Muscle layer of duodenum (tissue), 2 donors: Measurements from ENCODE around the gene NFYC.

ENCODE experiments used
- H3K27ac ChIP-seq: one replicate; pipeline ENCODE4 v1.7.0; 2013; ENCODE audit warnings: mild to moderate bottlenecking, low read length
- H3K27me3 ChIP-seq: one replicate; pipeline ENCODE4 v1.7.0; 2013; ENCODE audit warnings: low read depth, mild to moderate bottlenecking, control low read depth, low read length
- H3K36me3 ChIP-seq, 2 donors: one replicate each; pipeline ENCODE4 v1.7.0; 2013; ENCODE audit warnings: low read length in 2 of 2, control low read depth in 1 of 2, mild to moderate bottlenecking in 1 of 2; ENCODE audit not compliant: insufficient read depth in 2 of 2, control insufficient read depth in 1 of 2
- H3K4me1 ChIP-seq, 2 donors: one replicate each; pipeline ENCODE4 v1.7.0; 2013; ENCODE audit warnings: low read length in 2 of 2, mild to moderate bottlenecking in 2 of 2, control low read depth in 1 of 2, moderate library complexity in 1 of 2; ENCODE audit not compliant: insufficient read depth in 2 of 2, control insufficient read depth in 1 of 2
- H3K4me3 ChIP-seq, 2 donors: one replicate each; pipeline ENCODE4 v1.7.0; 2013; ENCODE audit warnings: low read length in 2 of 2, low read depth in 1 of 2, mild to moderate bottlenecking in 1 of 2
- H3K9me3 ChIP-seq, 2 donors: one replicate each; pipeline ENCODE4 v1.7.0; 2013; ENCODE audit warnings: low read length in 2 of 2, control low read depth in 1 of 2, mild to moderate bottlenecking in 1 of 2; ENCODE audit not compliant: control insufficient read depth in 1 of 2
- donor health status: healthy.

NFYC gene

DNA sequence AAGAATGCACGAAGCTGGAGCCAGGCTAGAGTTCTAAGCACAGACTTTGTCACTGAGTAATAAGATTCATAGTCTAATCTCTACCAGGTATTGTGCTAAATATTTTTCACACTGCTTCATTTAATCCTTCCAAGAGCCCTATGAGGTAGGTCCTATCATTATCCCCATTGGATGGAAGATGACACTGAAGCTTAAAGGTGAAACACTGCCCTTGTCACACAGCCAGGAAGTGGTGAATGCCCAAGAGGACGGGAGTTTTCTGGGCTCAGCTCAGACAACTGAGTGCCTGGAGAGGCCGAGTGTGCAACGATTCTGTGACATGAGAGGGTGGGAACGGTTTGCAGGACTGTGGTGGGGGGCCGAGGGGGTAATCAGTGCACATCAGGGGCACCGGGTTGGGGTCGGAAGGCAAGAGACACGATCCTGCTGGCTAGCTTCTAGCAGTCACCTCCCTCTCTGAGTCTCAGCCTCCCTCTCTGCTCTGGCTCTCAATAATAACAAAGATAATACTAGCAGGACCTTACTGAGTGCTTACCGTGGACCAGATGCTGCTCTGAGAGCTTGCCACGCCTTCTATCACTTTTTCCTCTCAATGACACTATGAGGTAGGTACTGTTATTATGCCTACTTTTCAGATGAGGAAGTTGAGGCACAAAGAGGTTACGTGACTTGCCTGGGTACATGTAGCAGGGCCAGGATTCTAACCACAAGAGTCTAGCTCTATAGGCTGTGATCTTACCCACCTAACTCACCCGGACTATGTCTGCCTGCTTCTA, 104.5 kb downstream of the NFYC start:
- no peak overlapping the region for H3K27ac ChIP-seq
- no peaks in the 10 kb centered on the region for H3K9me3 ChIP-seq
- no peaks in the 10 kb centered on the region for H3K27me3 ChIP-seq
- H3K36me3 ChIP-seq, result no peaks in the 10 kb centered on the region
- H3K4me1 ChIP-seq, result peaks cover 21 to 63% of the 10 kb centered on the region in 2 donors
- no peak overlapping the region for H3K4me3 ChIP-seq

DNA sequence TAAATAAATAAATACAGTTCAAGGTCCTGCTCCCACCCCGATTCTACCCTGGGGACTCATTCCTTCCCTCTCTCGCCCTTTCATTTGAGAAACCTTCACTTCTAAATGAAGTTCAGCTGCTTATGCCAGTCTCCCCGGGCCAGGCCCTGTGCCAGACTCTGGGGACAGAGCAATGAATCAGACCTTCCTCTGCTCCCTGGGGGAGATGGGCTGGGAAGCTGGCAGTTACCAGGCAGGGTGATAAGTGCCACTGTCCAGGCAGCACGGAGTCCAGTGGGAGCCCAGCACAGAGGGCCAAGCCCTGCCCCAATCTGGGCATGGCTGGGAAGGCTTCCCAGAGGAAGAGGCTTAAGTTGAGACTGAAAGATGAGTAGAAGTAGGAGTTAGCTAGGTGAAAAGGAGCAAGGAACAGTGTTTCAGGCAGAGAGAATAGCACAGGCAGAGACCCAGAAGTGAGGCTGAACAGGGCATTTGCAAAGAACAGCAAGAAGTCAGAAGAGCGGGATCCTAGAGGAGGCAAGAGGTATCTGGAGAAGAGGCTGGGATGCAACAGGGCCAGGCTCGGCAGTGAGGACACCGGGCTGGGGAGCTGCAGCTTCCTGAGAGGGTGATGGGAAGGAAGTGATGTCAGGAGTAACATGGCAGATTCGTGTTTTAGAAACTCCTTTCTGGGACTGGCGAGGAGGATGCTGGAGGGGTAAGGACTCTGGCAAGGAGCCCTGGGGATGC, 105.6 kb downstream of the NFYC start:
- H3K9me3 ChIP-seq, result no peaks in the 10 kb centered on the region
- no peaks in the 10 kb centered on the region for H3K27me3 ChIP-seq
- H3K4me1 ChIP-seq, result peaks cover 28 to 67% of the 10 kb centered on the region in 2 donors
- H3K27ac ChIP-seq, result peak overlapping the region; percentile 31
- H3K4me3 ChIP-seq, result peak overlapping the region in 1 of 2 donors; percentile 7
- H3K36me3 ChIP-seq, result no peaks in the 10 kb centered on the region

DNA sequence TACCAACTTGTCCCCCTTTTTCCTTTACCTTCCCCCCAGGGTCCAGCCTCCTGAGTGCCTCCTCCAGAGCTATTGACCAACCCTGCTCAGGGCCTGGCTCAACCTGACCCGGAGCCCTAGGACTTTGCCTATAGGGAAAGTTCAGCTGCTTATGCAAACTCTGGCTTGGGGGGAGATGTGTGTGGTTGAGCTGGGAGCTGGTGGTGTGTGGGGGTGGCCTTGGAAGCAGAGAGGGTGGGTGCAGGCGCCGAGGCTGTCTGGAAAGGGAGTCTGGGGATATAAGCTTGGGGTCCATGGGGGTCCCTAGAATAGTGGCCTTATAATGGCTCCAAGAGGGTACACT, 106.1 kb downstream of the NFYC start:
- Histone ChIP-seq H3K4me1 (peaks cover 28 to 65% of the 10 kb centered on the region in 2 donors), H3K9me3 (no peaks in the 10 kb centered on the region), H3K36me3 (no peaks in the 10 kb centered on the region), H3K27me3 (no peaks in the 10 kb centered on the region), H3K4me3 (no peak overlapping the region), H3K27ac (peak overlapping the region; percentile 31)

DNA sequence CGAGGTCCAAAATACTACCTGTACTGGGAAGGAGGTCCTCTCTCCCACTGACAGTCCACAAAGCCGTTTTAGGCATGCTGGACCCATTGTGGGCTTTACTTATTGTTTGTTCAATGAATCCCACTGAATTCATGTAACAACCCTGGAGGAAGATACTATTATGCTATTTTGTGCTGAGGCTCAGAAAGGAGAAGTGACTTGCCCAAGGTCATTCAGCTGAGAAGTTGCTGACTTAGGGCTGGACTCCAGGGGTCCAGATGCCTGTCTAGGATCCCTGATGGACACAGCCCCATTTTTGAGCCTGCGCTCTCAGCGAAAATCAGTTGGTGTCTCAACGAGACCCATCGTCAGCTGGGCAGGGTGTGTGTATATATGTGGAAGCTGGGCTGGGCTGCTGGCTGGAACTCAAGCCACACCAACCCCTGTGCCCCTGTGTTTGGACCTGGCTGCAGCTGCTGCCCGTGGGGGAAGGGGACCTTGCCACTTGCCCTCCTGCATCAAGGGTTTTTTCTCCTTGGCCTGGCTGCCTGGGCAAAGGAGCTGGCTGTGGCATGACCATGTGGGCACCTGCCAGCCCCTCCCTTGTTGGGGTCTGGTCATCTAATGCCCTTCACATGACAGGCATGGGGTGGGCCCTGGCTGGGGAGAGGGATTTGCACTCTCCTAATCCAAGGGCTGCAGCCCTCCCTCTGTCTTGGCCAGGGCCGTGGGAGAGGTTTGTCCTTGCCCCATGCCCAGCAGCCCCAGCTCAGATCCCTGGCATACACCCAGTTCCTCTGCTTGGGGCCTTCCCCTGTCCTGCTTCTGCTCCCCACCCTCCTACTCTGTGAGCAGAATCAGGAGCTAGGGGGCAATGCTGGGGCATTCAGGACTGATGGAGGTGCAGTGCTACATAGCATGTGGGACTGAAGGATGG, 107.1 kb downstream of the NFYC start:
- no peaks in the 10 kb centered on the region for H3K27me3 ChIP-seq
- no peak overlapping the region for H3K27ac ChIP-seq
- no peaks in the 10 kb centered on the region for H3K9me3 ChIP-seq
- peaks cover 28 to 65% of the 10 kb centered on the region in 2 donors for H3K4me1 ChIP-seq
- H3K4me3 ChIP-seq, result no peak overlapping the region
- no peaks in the 10 kb centered on the region for H3K36me3 ChIP-seq

DNA sequence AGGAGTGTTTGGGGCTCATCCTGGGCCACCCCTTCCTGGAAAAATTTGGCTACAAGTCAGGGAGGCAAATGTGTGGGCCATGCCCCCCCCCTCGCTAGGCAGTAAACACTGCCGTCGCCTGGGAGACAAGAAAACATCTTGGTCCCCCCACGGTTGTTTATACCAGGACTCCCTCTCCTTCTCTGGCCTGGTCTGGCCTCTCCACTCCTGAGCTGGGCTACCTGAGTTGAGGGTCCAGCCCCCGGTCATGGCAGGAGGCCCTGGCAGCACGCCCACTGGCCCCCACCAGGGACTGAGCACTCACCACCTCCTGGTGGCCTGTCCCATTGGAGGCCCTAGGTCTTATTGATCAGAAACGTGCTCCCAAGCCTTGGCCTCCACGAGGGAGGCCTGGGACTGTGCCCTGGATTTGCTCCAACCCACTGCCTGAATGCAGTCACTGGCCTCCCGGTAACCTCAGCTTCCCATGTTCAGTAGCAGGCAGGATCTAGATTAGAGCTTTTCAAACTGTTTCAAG, 107.9 kb downstream of the NFYC start:
- Histone ChIP-seq H3K36me3 (no peaks in the 10 kb centered on the region), H3K27ac (peak overlapping the region; percentile 62), H3K4me1 (peaks cover 28 to 65% of the 10 kb centered on the region in 2 donors), H3K9me3 (no peaks in the 10 kb centered on the region), H3K4me3 (peak overlapping the region in 1 of 2 donors; percentile 1), H3K27me3 (no peaks in the 10 kb centered on the region)

DNA sequence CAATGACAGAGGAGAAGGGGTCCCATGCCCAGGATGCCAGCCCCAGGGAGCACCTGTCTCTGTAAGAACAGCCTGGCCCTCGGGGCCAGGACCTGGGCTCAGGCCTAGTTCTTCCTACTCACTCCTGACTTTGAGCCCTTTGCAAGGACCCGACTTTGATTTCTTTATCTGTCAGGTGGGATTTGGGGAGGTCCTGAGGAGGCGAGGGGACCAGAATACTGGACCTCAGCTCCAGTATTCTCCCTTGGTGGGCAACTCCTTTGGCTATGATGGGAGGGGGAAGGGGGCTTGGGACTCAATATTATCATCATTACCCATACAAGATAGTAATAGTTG, 110.2 kb downstream of the NFYC start:
- peak overlapping the region; percentile 78 for H3K27ac ChIP-seq
- peak overlapping the region; percentile 50 to 55 for H3K4me3 ChIP-seq
- H3K36me3 ChIP-seq, result no peaks in the 10 kb centered on the region
- H3K27me3 ChIP-seq, result no peaks in the 10 kb centered on the region
- peaks cover 28 to 71% of the 10 kb centered on the region in 2 donors for H3K4me1 ChIP-seq
- no peaks in the 10 kb centered on the region for H3K9me3 ChIP-seq

DNA sequence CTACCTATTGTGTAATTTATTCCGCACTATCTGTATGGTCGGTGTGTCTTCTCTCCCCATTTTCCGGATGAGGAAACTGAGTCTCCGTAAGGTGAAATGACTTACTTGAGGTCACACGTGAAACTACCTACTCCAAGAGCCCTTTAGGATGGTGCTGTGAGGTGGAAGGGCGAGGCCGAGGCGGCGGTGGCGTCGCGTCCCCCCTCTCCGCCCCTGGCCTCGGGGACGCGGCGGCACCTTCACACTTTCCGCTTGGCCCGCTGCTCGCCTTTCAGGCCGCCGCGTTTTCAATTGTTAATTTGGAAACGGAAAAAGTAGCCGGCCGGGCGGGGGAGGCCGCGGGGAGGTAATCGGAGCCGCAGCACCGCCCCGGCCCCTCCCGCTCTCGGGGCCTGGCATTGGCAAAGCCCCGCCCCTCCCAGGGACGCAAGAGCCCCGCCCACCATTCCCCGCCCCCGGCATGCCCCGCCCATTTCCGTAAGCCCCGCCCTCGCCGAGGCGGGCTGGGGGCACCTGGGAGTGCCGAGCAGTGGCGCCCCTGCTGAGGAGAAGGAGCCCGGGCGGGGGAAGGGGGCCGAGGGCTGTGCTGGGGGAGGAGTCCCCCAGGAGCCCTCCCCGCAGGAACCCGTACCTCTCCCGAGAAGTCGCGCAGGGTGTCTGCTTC, 110.7 kb downstream of the NFYC start:
- Histone ChIP-seq H3K9me3 (no peaks in the 10 kb centered on the region), H3K27me3 (no peaks in the 10 kb centered on the region), H3K4me1 (peaks cover 25 to 72% of the 10 kb centered on the region in 2 donors), H3K36me3 (no peaks in the 10 kb centered on the region), H3K27ac (peak overlapping the region; percentile 78), H3K4me3 (peak overlapping the region; percentile 50 to 55)

DNA sequence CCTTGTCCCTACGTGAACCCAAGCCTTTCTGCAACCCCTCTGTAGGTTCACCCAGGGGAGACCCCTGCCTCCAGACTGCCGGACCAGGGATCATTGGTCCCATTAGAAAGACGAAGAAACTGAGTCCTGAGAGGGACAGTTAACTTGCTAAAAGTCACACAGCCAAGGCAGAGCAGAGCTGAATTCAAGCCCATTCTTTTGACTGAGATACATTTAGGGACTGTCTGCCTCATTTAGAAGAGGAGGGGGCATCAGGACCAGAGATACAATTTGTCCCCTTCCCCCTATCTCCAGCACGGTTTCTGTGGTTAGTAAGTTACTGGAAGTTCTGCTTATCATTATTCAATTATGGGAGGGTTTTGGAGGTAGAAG, 111.2 kb downstream of the NFYC start:
- peak overlapping the region in 1 of 2 donors; percentile 55 for H3K4me3 ChIP-seq
- no peaks in the 10 kb centered on the region for H3K36me3 ChIP-seq
- H3K9me3 ChIP-seq, result no peaks in the 10 kb centered on the region
- no peaks in the 10 kb centered on the region for H3K27me3 ChIP-seq
- H3K4me1 ChIP-seq, result peaks cover 19 to 72% of the 10 kb centered on the region in 2 donors
- no peak overlapping the region for H3K27ac ChIP-seq

DNA sequence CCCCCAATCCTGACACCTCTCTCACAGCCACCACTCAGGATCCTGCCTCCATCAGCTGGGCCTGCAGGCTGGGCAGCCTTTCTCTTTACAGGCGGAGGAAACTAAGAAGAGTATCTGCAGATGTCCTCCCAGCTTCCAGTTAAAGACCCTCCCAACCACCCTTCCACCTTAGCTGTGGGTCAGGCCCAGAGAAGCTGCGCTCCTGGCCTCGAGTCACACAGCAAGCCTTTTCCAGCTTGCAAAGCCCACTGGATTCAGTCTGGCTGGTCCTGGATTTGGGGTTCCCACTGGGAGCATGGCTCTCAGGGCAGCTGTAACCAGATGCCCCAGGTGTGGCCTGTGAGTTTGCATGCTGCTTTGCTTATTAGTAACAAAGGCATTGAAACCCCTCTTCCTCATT, 111.9 kb downstream of the NFYC start:
- Histone ChIP-seq H3K4me1 (peaks cover 19 to 72% of the 10 kb centered on the region in 2 donors), H3K27me3 (no peaks in the 10 kb centered on the region), H3K36me3 (no peaks in the 10 kb centered on the region), H3K27ac (no peak overlapping the region), H3K4me3 (no peak overlapping the region), H3K9me3 (no peaks in the 10 kb centered on the region)

DNA sequence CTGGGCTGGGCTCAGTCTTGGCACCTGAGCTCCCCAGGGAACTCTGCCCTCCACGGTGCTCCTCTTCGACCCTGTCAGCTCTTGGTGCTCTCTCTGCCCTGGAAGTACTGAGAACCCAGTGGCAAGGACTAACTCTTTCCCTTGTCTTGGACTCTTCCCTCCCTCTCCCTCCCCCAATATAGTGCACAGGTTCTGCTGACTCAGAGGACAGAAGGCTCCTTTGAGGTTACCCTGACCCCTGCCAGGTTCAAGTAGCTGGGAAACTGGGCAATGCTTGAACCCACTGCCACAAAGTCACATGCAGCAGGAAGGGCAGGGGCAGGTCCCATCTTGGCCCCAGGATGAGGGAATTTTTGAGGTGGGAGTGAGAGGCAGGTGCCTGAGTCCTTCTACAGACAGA, 112.4 kb downstream of the NFYC start:
- no peaks in the 10 kb centered on the region for H3K27me3 ChIP-seq
- no peak overlapping the region for H3K27ac ChIP-seq
- H3K36me3 ChIP-seq, result no peaks in the 10 kb centered on the region
- peaks cover 19 to 68% of the 10 kb centered on the region in 2 donors for H3K4me1 ChIP-seq
- no peaks in the 10 kb centered on the region for H3K9me3 ChIP-seq
- no peak overlapping the region for H3K4me3 ChIP-seq
